Ovary (tissue), 9 donors: ENCODE measurements around the gene PTPRA. TPM values are rescaled to one million over a fixed set of nuclear protein-coding genes. Genes with fewer than 3 reads are reported as not detected.
A peak's percentile ranks its signal among the peaks of the same experiment; 100 is the strongest.
"Not testable (repeated sequence)": the region's sequence is repeated elsewhere in the genome, so short reads cannot be mapped to it uniquely, and the experiment has no call there.

Experiments used
- DNase-seq, 5 donors: peaks; one replicate each; pipeline ENCODE4 v3.0.0-alpha.2; 2019 to 2020
- H3K27ac ChIP-seq, 2 donors: fragments of 200-600 bp; one replicate each; pipeline versions ENCODE4 v1.5.1 to v1.8.0; 2019 to 2022
- H3K27me3 ChIP-seq: fragments of 200-600 bp; one replicate; pipeline ENCODE4 v1.8.0; 2022
- H3K36me3 ChIP-seq: fragments of 200-600 bp; sonication (generic); one replicate; pipeline ENCODE4 v1.5.1; 2019
- H3K4me1 ChIP-seq: one replicate; pipeline ENCODE4 v1.8.1; 2013; ENCODE audit warnings: mild to moderate bottlenecking, moderate library complexity; ENCODE audit not compliant: insufficient read depth
- H3K4me3 ChIP-seq: fragments of 200-600 bp; sonication (generic); one replicate; pipeline ENCODE4 v1.5.1; 2017
- H3K9me3 ChIP-seq, 2 donors: fragments of 200-600 bp in 1 of 2; sonication (generic) in 1 of 2; one replicate each; pipeline versions ENCODE4 v1.5.1 to v1.8.1; 2013 to 2019; ENCODE audit warnings: mild to moderate bottlenecking in 1 of 2, moderate library complexity in 1 of 2
- CTCF ChIP-seq, 3 donors: fragments of 450-650 bp in 2 of 3; fragments of 200-600 bp in 1 of 3; IDR thresholded peaks; one replicate each; pipeline versions ENCODE4 v1.5.1 to v1.8.0; 2016 to 2022; ENCODE audit warnings: antibody characterized with exemption in 3 of 3, mild to moderate bottlenecking in 1 of 3
- EP300 ChIP-seq: sonication (generic); formaldehyde crosslinking; IDR thresholded peaks from one replicate; pipeline ENCODE4 v1.6.1; 2017; ENCODE audit warnings: antibody characterized with exemption
- POLR2A ChIP-seq: fragments of 450-650 bp; IDR thresholded peaks from one replicate; pipeline ENCODE4 v1.6.1; 2017; ENCODE audit warnings: antibody characterized with exemption, mild to moderate bottlenecking, moderate library complexity
- WGBS, 3 donors: extraction: QIAGEN DNeasy Blood & Tissue Kit in 1 of 3; methylation state at CpG; one replicate each; pipeline versions ENCODE4 v1.1.5 to v1.1.7; 2013 to 2017; 5-methylcytosine and 5-hydroxymethylcytosine counted together
- intact Hi-C, 4 donors: fragments of 100-400 bp; cut with DNase I; formaldehyde crosslinking; loops; one replicate each; pipeline versions ENCODE4 v1.11.0 to v1.15.1; 2022 to 2023
- polyA plus RNA-seq, 2 donors: library from polyadenylated mRNA; stranded (reverse); fragments of 200-250 nt in 1 of 2; fragments of 350-450 nt in 1 of 2; fragmentation: Illumina TruSeq in 1 of 2; extraction: RNeasy Lipid Tissue Mini Kit (QIAGEN cat#74804) in 1 of 2; gene quantifications; one replicate each; pipeline ENCODE4 v1.2.3, GENCODE V29; 2013 to 2014
- total RNA-seq, 7 donors: library from RNA; depleted of rRNA in 2 of 7; stranded (reverse); fragments of >200 nt in 2 of 7; fragmentation: NEBNext Ultra II Directional in 3 of 7; extraction: Animal tissue kit (Norgen Biotek cat#: 25700) in 3 of 7; gene quantifications; one replicate each; pipeline versions ENCODE4 v1.1.0 to v1.2.4, GENCODE V29; 2016 to 2023
- donor health status: DM: no; HTN: no; CAD: no; lungs with moderate emphysema.
- donor health status: DM: no; HTN: no; CAD: no.
- donor health status: Bipolar disorder and iron deficiency.
- donor health status: DM: yes; HTN: yes; CAD: no.
- donor health status: DM: no; HTN: no; CAD: no.
- donor health status: DM: yes; HTN: yes; CAD: no.

The PTPRA gene
- total and polyA plus RNA-seq, 9 donors, result 40.7 to 178 (median 71.8) TPM

GRCh38 chr20:3051385-3052019 lies 178.2 kb downstream of the PTPRA start:
- H3K27ac ChIP-seq, result no peak overlapping the region
- DNase-seq, result no peak
- H3K9me3 ChIP-seq, result no peaks in the 10 kb centered on the region
- no peak overlapping the region for H3K4me3 ChIP-seq
- intact Hi-C loops, result loop anchor here in 3 of 4 donors (5.0 to 10.0 kb wide), 4 partner anchors 63 to 1924 kb away; no protein-coding TSS in a partner anchor
- no peaks in the 10 kb centered on the region for H3K27me3 ChIP-seq
- no peaks in the 10 kb centered on the region for H3K36me3 ChIP-seq
- peaks cover 5% of the 10 kb centered on the region for H3K4me1 ChIP-seq
- 49 to 65% (median 58%) methylated on average over 7 of the region's 7 CpGs for WGBS, 3 donors
- no peak for TF ChIP-seq CTCF (IDR thresholded peaks at IDR 0.05)
- TF ChIP-seq EP300, result no peak
- no peak for TF ChIP-seq POLR2A

GRCh38 chr20:3059489-3059888 lies 186.2 kb downstream of the PTPRA start:
- DNase-seq, result no peak
- TF ChIP-seq POLR2A, result no peak
- no peak for TF ChIP-seq CTCF (IDR thresholded peaks at IDR 0.05)
- no peak for TF ChIP-seq EP300
- no peaks in the 10 kb centered on the region for H3K36me3 ChIP-seq
- H3K4me1 ChIP-seq, result no peaks in the 10 kb centered on the region
- no peaks in the 10 kb centered on the region for H3K9me3 ChIP-seq
- intact Hi-C loops, result loop anchor here in 2 of 4 donors (10.0 kb wide), 2 partner anchors 55 to 255 kb away; no protein-coding TSS in a partner anchor
- no peak overlapping the region for H3K4me3 ChIP-seq
- H3K27ac ChIP-seq, result no peak overlapping the region
- 90 to 95% (median 94%) methylated on average over 3 of the region's 3 CpGs for WGBS, 3 donors
- H3K27me3 ChIP-seq, result no peaks in the 10 kb centered on the region

GRCh38 chr20:3064119-3064518 lies 190.8 kb downstream of the PTPRA start:
- H3K9me3 ChIP-seq, H3K27me3 ChIP-seq, intact Hi-C loops, H3K27ac ChIP-seq, H3K4me3 ChIP-seq, H3K4me1 ChIP-seq, H3K36me3 ChIP-seq: not testable (repeated sequence)
- DNase-seq, result peak in 1 of 5 donors; percentile 1
- 74 to 95% (median 83%) methylated on average over 6 of the region's 6 CpGs for WGBS, 3 donors

- Histone ChIP-seq H3K27me3 (no peaks in the 10 kb centered on the region), H3K36me3 (no peaks in the 10 kb centered on the region), H3K4me1 (no peaks in the 10 kb centered on the region), H3K9me3 (no peaks in the 10 kb centered on the region), H3K27ac (no peak overlapping the region), H3K4me3 (no peak overlapping the region)
- 65 to 84% (median 77%) methylated on average over 23 of the region's 23 CpGs for WGBS, 3 donors
- DNase-seq, result no peak
- no peak for TF ChIP-seq EP300
- no peak for TF ChIP-seq POLR2A
- no peak for TF ChIP-seq CTCF (IDR thresholded peaks at IDR 0.05)
- intact Hi-C loops, result no loop called here
Measured at GRCh38 chr20:3067139-3068014, 194.1 kb downstream of the PTPRA start.

GRCh38 chr20:3068075-3068474 lies 194.8 kb downstream of the PTPRA start:
- no peaks in the 10 kb centered on the region for H3K9me3 ChIP-seq
- intact Hi-C loops, result no loop called here
- DNase-seq, result no peak
- no peaks in the 10 kb centered on the region for H3K27me3 ChIP-seq
- WGBS, 3 donors, result 54 to 71% (median 68%) methylated on average over 8 of the region's 8 CpGs
- no peaks in the 10 kb centered on the region for H3K4me1 ChIP-seq
- H3K4me3 ChIP-seq, result no peak overlapping the region
- no peaks in the 10 kb centered on the region for H3K36me3 ChIP-seq
- H3K27ac ChIP-seq, result no peak overlapping the region
- TF ChIP-seq POLR2A (no peak), CTCF (IDR thresholded peaks at IDR 0.05) (no peak), EP300 (no peak)
